ENCODE results near the gene PLSCR1. TPM values are rescaled to one million over a fixed set of nuclear protein-coding genes. Genes with fewer than 3 reads are reported as not detected.
A peak's percentile ranks its signal among the peaks of the same experiment; 100 is the strongest.

The PLSCR1 gene
- total RNA-seq, 4 donors from 2014 or later = 37.1 to 190 (median 88.7) TPM

- Histone ChIP-seq H3K27ac (no peak overlapping the region), H3K27me3 (no peaks in the 10 kb centered on the region), H3K4me1 (no peaks in the 10 kb centered on the region), H3K9me3 (peaks cover 0 to 7% (median 0%) of the 10 kb centered on the region in 3 donors), H3K36me3 (no peaks in the 10 kb centered on the region), H3K4me3 (no peak overlapping the region)
- TF ChIP-seq CTCF (IDR thresholded peaks at IDR 0.05) (no peak), EP300 (IDR thresholded peaks at IDR 0.05) (no peak), POLR2AphosphoS5 (IDR thresholded peaks at IDR 0.05) (no peak), POLR2A (IDR thresholded peaks at IDR 0.05) (no peak)
- ATAC-seq = no peak
These were observed 37.6 kb upstream of the PLSCR1 start for GRCh38 chr3:146581951-146582467.

DNA sequence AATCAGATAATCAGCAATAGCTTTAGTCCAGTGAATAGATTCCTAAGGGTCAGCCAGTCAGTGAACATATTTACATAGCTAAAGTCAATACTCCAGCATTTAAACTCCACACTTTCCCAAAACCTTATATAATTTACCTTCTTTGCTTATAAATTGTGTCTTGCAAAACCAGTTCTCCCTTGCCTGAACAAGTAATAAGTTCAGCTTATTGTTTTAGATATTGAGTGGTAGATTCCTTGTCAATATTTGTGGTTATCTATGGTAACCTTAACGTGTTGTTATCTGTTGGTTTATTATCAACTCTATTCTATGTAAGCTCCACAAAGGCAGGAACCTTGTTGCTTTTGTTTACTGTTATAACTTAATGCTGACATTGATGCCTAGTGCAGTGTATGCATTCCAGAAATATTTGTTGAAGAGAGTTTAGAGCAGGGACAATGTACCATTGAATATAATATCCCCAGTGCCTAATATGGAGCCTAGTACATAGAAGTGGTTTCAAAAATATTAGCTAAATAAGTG is 36.7 kb upstream of the PLSCR1 start:
- no peaks in the 10 kb centered on the region for H3K36me3 ChIP-seq
- TF ChIP-seq POLR2AphosphoS5 (IDR thresholded peaks at IDR 0.05) (no peak), EP300 (IDR thresholded peaks at IDR 0.05) (no peak), CTCF (IDR thresholded peaks at IDR 0.05) (no peak)
- peaks cover 0 to 7% (median 0%) of the 10 kb centered on the region in 3 donors for H3K9me3 ChIP-seq
- no peak overlapping the region for H3K27ac ChIP-seq
- H3K4me1 ChIP-seq = no peaks in the 10 kb centered on the region
- H3K27me3 ChIP-seq = no peaks in the 10 kb centered on the region
- ATAC-seq = no peak
- 25 to 75% methylated on average over 1 of the region's 1 CpG for whole genome bisulfite sequencing, 2 donors (ENCODE audit: low coverage in 1 of 2)
- no peak overlapping the region for H3K4me3 ChIP-seq

GRCh38 chr3:146577662-146578061 is 33.3 kb upstream of the PLSCR1 start:
- Histone ChIP-seq H3K36me3 (no peaks in the 10 kb centered on the region), H3K27me3 (no peaks in the 10 kb centered on the region), H3K4me1 (no peaks in the 10 kb centered on the region), H3K9me3 (peaks cover 0 to 3% (median 0%) of the 10 kb centered on the region in 3 donors), H3K27ac (no peak overlapping the region), H3K4me3 (no peak overlapping the region)
- ATAC-seq = peak; percentile 66
- TF ChIP-seq POLR2A (IDR thresholded peaks at IDR 0.05) = no peak
- TF ChIP-seq CTCF (IDR thresholded peaks at IDR 0.05) = peak in 3 of 4 experiments; percentile 44 to 54 (median 53)
- TF ChIP-seq POLR2AphosphoS5 (IDR thresholded peaks at IDR 0.05) = no peak
- TF ChIP-seq EP300 (IDR thresholded peaks at IDR 0.05) = no peak

DNA sequence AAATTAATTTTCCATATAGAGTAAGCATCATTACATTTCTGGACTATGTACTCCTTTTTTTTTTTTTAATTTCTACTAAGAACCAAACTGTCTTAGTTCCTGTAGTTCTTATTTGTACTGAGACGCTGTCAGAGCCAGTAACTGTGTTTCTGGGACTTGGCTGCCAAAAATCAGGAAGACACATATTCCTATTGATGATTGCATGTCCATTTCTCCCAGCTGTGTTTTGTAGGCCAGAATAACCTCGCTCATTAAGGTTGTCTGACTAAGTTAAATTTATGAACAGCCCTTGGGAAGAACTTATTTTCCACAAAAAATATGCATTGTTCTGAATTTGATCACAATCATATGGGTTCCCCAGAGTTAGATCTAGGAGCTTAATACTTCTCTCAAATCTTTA is 31.2 kb upstream of the PLSCR1 start:
- TF ChIP-seq POLR2AphosphoS5 (IDR thresholded peaks at IDR 0.05) (no peak), CTCF (IDR thresholded peaks at IDR 0.05) (no peak)
- H3K4me3 ChIP-seq = no peak overlapping the region
- H3K9me3 ChIP-seq = no peaks in the 10 kb centered on the region
- H3K4me1 ChIP-seq = no peaks in the 10 kb centered on the region
- no peaks in the 10 kb centered on the region for H3K36me3 ChIP-seq
- 50 to 72% methylated on average over 1 to 2 of the region's 2 CpGs for WGBS, 2 donors (ENCODE audit: low coverage in 1 of 2)
- ATAC-seq = no peak
- H3K27me3 ChIP-seq = no peaks in the 10 kb centered on the region
- H3K27ac ChIP-seq = no peak overlapping the region

DNA sequence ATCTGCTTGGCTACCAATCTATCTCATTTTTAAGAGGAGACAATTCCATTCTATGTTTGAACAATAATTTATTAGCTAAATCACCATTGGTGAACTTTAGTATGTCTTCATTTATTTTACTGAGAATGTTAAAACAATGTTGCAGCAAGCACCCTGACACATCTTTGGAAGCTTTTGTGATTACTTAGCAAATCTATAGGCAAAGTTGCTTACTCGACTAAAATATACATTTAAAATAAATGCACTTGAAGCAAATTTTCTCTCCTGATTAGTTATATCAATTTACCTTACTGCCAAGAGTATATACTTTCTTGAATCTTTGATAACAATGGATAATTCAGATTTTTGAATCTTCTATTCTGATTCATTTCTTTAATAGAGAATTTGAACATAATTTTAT is 29.8 kb upstream of the PLSCR1 start:
- no peak for ATAC-seq
- H3K27me3 ChIP-seq = no peaks in the 10 kb centered on the region
- no peaks in the 10 kb centered on the region for H3K36me3 ChIP-seq
- no peaks in the 10 kb centered on the region for H3K4me1 ChIP-seq
- no peak overlapping the region for H3K27ac ChIP-seq
- H3K4me3 ChIP-seq = no peak overlapping the region
- no peaks in the 10 kb centered on the region for H3K9me3 ChIP-seq
- TF ChIP-seq EP300 (IDR thresholded peaks at IDR 0.05) = no peak
- TF ChIP-seq POLR2AphosphoS5 (IDR thresholded peaks at IDR 0.05) = no peak
- no peak for TF ChIP-seq CTCF (IDR thresholded peaks at IDR 0.05)
- TF ChIP-seq POLR2A (IDR thresholded peaks at IDR 0.05) = no peak
- 59 to 75% methylated on average over 1 of the region's 1 CpG for WGBS, 2 donors (ENCODE audit: low coverage in 1 of 2)
